Left ventricle myocardium inferior (tissue), 1 donor: ENCODE measurements around the gene GADL1. TPM values are rescaled to one million over a fixed set of nuclear protein-coding genes. Genes with fewer than 3 reads are reported as not detected.

Source experiments
- DNase-seq: peaks from one replicate; pipeline ENCODE4 v3.0.0-alpha.2; 2020
- H3K27ac ChIP-seq: fragments of 200-600 bp; replicated peaks from 2 replicates; pipeline ENCODE4 v1.8.0; 2021
- H3K27me3 ChIP-seq: fragments of 200-600 bp; 2 replicates; pipeline ENCODE4 v1.8.0; 2021; ENCODE audit warnings: low read depth
- H3K36me3 ChIP-seq: fragments of 200-600 bp; 2 replicates; pipeline ENCODE4 v1.8.0; 2021
- H3K4me1 ChIP-seq: fragments of 200-600 bp; 2 replicates; pipeline ENCODE4 v1.8.0; 2021
- H3K4me3 ChIP-seq: fragments of 200-600 bp; 2 replicates; pipeline ENCODE4 v1.8.0; 2021; ENCODE audit warnings: mild to moderate bottlenecking, moderate library complexity
- H3K9me3 ChIP-seq: fragments of 200-600 bp; replicated peaks from 2 replicates; pipeline ENCODE4 v1.8.0; 2021
- intact Hi-C: fragments of 100-400 bp; cut with micrococcal nuclease; formaldehyde crosslinking; loops from one replicate; pipeline ENCODE4 v1.11.0; 2022
- total RNA-seq: library from RNA; stranded (reverse); fragmentation: NEBNext Ultra II Directional; extraction: Animal tissue kit (Norgen Biotek cat#: 25700); gene quantifications from one replicate; pipeline ENCODE4 v1.2.1, GENCODE V29; 2021
- TF ChIP-seq, protein P1 (sequence below): fragments of 200-600 bp; IDR thresholded peaks from 2 replicates; pipeline ENCODE4 v1.8.0; 2021; ENCODE audit warnings: antibody characterized with exemption, mild to moderate bottlenecking, borderline replicate concordance
- donor health status: DM: no; HTN: yes; CAD: no; lungs with severe emphysema.

Gene GADL1
- total RNA-seq, 1 donor from 2014 or later, result 0.11 TPM

DNA sequence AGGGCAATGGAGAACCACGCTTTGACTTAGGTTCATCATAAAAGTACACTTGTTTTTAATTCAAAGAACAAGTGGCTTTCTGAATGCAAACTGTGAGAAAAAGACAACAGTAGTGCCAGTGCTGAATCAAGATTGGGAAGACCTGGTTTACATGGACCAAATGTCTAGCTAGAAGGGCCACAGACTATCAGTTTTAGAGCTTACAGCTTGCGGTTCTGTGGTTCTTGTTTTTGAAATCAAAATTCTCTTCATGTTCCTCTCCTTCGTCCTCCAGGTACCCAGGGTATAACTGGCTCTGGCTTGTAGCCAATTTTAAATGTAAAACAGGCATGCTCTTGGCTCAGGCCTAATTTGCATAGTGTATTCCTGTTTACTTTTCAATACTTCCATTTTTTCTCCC, 163.5 kb downstream of the GADL1 start:
- no peak for DNase-seq
- intact Hi-C loops, result no loop called here
- H3K27me3 ChIP-seq, result no peaks in the 10 kb centered on the region
- no peak overlapping the region for H3K27ac ChIP-seq
- peaks cover 12% of the 10 kb centered on the region for H3K4me1 ChIP-seq
- TF ChIP-seq, protein P1, sequence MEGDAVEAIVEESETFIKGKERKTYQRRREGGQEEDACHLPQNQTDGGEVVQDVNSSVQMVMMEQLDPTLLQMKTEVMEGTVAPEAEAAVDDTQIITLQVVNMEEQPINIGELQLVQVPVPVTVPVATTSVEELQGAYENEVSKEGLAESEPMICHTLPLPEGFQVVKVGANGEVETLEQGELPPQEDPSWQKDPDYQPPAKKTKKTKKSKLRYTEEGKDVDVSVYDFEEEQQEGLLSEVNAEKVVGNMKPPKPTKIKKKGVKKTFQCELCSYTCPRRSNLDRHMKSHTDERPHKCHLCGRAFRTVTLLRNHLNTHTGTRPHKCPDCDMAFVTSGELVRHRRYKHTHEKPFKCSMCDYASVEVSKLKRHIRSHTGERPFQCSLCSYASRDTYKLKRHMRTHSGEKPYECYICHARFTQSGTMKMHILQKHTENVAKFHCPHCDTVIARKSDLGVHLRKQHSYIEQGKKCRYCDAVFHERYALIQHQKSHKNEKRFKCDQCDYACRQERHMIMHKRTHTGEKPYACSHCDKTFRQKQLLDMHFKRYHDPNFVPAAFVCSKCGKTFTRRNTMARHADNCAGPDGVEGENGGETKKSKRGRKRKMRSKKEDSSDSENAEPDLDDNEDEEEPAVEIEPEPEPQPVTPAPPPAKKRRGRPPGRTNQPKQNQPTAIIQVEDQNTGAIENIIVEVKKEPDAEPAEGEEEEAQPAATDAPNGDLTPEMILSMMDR, result no peak
- H3K36me3 ChIP-seq, result no peaks in the 10 kb centered on the region
- H3K9me3 ChIP-seq, result no peaks in the 10 kb centered on the region
- H3K4me3 ChIP-seq, result no peak overlapping the region

DNA sequence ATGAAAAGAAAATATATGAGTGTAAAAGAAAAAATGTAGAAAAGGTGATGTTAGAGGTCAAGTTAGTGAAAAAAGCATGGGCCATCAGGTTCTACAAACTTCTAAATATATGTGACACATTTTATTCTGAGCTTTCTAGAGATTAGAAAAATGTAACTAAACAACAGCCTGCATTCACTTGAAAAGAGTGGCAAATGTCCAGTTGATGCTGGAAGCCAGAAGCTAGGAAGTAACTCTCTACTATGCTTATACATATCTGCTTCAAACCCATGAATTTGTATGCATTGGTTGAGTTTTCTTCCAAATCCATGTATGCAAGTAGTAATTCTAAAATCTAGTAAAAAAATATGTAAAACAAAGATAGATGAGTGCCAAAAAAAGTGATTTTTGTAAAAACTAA, 164.5 kb downstream of the GADL1 start:
- H3K4me3 ChIP-seq, result no peak overlapping the region
- no peaks in the 10 kb centered on the region for H3K36me3 ChIP-seq
- no peaks in the 10 kb centered on the region for H3K9me3 ChIP-seq
- H3K27me3 ChIP-seq, result no peaks in the 10 kb centered on the region
- peaks cover 12% of the 10 kb centered on the region for H3K4me1 ChIP-seq
- no peak overlapping the region for H3K27ac ChIP-seq
- no peak for DNase-seq
- intact Hi-C loops, result no loop called here
- TF ChIP-seq, protein P1, result no peak

DNA sequence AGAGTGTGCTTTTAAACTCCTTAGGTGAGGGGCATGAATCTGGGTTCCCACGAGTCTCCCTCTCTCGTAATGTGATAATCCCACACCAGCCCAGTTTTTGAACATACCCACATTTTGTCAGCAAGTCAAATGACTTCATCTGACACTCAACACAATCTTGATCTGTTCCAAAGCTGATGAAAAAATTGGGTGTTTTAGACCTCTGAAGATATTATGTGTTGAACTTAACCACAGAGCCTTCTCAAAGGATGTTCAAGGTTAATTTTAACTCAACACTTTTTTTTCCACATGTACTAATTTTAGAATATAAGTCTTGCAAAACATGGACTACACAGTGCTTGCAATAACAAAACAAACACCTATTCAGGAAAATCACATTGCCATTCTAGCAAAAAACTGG, 164.9 kb downstream of the GADL1 start:
- no peak overlapping the region for H3K27ac ChIP-seq
- H3K4me1 ChIP-seq, result peaks cover 12% of the 10 kb centered on the region
- no peak overlapping the region for H3K4me3 ChIP-seq
- no peaks in the 10 kb centered on the region for H3K27me3 ChIP-seq
- no peaks in the 10 kb centered on the region for H3K9me3 ChIP-seq
- TF ChIP-seq, protein P1, result no peak
- H3K36me3 ChIP-seq, result no peaks in the 10 kb centered on the region
- intact Hi-C loops, result no loop called here
- DNase-seq, result no peak

DNA sequence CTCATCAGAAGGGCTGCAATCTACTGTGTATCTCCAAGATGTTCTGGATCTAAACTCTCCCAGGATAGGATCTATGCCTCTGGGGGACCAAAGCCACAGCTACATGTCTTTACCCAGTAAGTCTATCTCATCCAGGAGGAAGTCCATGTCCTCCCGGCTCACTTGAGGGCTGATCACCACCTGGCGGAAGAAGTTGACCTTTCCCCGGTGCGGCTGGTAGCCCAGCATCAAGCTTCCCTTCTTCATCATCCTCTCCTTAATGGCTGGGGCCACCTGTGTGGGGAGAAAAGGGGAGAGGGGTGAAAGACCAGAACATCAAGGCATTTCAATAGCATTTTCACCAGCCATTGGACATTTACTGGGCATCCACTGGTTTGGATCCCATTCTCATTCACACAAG, 166.3 kb downstream of the GADL1 start:
- H3K27ac ChIP-seq, result no peak overlapping the region
- intact Hi-C loops, result no loop called here
- H3K36me3 ChIP-seq, result no peaks in the 10 kb centered on the region
- no peaks in the 10 kb centered on the region for H3K27me3 ChIP-seq
- no peak for DNase-seq
- peaks cover 12% of the 10 kb centered on the region for H3K4me1 ChIP-seq
- no peak overlapping the region for H3K4me3 ChIP-seq
- TF ChIP-seq, protein P1, result no peak
- no peaks in the 10 kb centered on the region for H3K9me3 ChIP-seq

DNA sequence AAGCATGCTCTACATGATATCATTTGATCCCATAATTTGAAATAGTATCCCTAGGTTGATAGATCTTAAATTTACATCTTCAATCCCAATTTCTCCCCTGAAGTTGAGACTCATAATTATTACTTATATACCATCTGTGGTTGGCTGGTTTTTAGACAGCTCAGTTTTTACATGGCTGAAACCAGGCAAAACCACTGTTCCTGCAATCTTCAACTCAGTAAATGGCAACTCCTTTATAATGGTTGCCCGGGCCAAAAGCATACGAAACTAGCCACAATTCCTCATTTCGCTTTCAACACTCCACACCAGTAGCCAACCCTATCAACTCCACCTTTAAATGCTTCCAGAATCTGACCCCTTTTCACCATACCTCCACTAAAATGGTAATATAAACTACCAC, 169.6 kb downstream of the GADL1 start:
- Histone ChIP-seq H3K9me3 (no peaks in the 10 kb centered on the region), H3K4me3 (no peak overlapping the region), H3K36me3 (no peaks in the 10 kb centered on the region), H3K4me1 (peaks cover 7% of the 10 kb centered on the region), H3K27ac (no peak overlapping the region), H3K27me3 (no peaks in the 10 kb centered on the region)
- DNase-seq, result no peak
- intact Hi-C loops, result no loop called here
- TF ChIP-seq, protein P1, result no peak

DNA sequence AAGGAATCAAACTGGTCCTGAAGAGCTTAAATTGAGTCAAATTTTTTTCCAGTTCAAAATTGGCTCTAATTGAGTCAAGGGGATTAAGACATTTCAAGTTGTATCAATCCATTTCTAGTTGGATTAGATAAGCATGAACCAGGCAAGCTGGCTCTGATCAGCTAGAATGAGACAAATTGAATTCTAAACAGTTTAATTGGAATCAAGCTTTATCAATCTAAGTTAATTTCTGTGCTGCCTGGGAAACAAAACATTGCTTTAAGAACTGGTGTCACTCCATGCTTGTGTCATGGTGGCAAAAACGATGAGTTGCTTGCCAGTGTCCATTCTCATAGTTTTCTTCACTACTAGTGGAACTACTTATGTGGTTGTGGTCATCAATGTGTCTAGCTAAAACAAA, 171.2 kb downstream of the GADL1 start:
- intact Hi-C loops, result no loop called here
- Histone ChIP-seq H3K9me3 (no peaks in the 10 kb centered on the region), H3K4me1 (no peaks in the 10 kb centered on the region), H3K4me3 (no peak overlapping the region), H3K27ac (no peak overlapping the region), H3K27me3 (no peaks in the 10 kb centered on the region), H3K36me3 (no peaks in the 10 kb centered on the region)
- TF ChIP-seq, protein P1, result no peak
- DNase-seq, result no peak
